Right atrium auricular region (tissue), 2 donors: ENCODE results near the gene SPDYE2B. TPM values are rescaled to one million over a fixed set of nuclear protein-coding genes. Genes with fewer than 3 reads are reported as not detected.
A peak's percentile ranks its signal among the peaks of the same experiment; 100 is the strongest.
"Not testable (repeated sequence)": the region's sequence is repeated elsewhere in the genome, so short reads cannot be mapped to it uniquely, and the experiment has no call there.

Experiments
- DNase-seq: peaks from one replicate; pipeline ENCODE4 v3.0.0-alpha.2; 2019; ENCODE audit warnings: low spot score
- H3K27ac ChIP-seq, 2 donors: fragments of 200-600 bp; sonication (generic); 1 replicate in 1 of 2; 2 replicates in 1 of 2; pipeline ENCODE4 v1.5.1; 2016 to 2019
- H3K27me3 ChIP-seq, 2 donors: fragments of 200-600 bp; sonication (generic); one replicate each; pipeline versions ENCODE4 v1.5.1 to v1.6.0; 2017 to 2019
- H3K36me3 ChIP-seq: fragments of 200-600 bp; sonication (generic); one replicate; pipeline ENCODE4 v1.5.1; 2016
- H3K4me1 ChIP-seq, 2 donors: fragments of 200-600 bp; sonication (generic); one replicate each; pipeline versions ENCODE4 v1.5.1 to v1.6.0; 2017 to 2019
- H3K4me3 ChIP-seq, 2 donors: fragments of 200-600 bp; sonication (generic); 1 replicate in 1 of 2; 2 replicates in 1 of 2; pipeline ENCODE4 v1.5.1; 2017 to 2019; ENCODE audit warnings: mild to moderate bottlenecking in 1 of 2, moderate library complexity in 1 of 2
- H3K9me3 ChIP-seq, 2 donors: fragments of 200-600 bp; sonication (generic); one replicate each; pipeline ENCODE4 v1.5.1; 2019
- total RNA-seq, 2 donors: library from RNA; depleted of rRNA; stranded (reverse); fragments of >200 nt; gene quantifications; one replicate each; pipeline ENCODE4 v1.1.0, GENCODE V29; 2016

SPDYE2B gene
- total RNA-seq, 2 donors from 2014 or later, result not detected

- not testable (repeated sequence) for DNase-seq, H3K9me3 ChIP-seq, H3K36me3 ChIP-seq, H3K27me3 ChIP-seq, H3K4me3 ChIP-seq, H3K27ac ChIP-seq, H3K4me1 ChIP-seq
Observed at GRCh38 chr7:102673447-102674067, 23.4 kb downstream of the SPDYE2B start.

- not testable (repeated sequence) for H3K27ac ChIP-seq, H3K4me3 ChIP-seq, H3K27me3 ChIP-seq, DNase-seq, H3K36me3 ChIP-seq, H3K9me3 ChIP-seq, H3K4me1 ChIP-seq
Observed at GRCh38 chr7:102675545-102675944, 25.4 kb downstream of the SPDYE2B start.

- not testable (repeated sequence) for H3K4me3 ChIP-seq, H3K27me3 ChIP-seq, H3K36me3 ChIP-seq, H3K9me3 ChIP-seq, H3K4me1 ChIP-seq, H3K27ac ChIP-seq, DNase-seq
Observed at GRCh38 chr7:102680780-102681179, 30.7 kb downstream of the SPDYE2B start.

GRCh38 chr7:102682560-102682959, 32.4 kb downstream of the SPDYE2B start:
- not testable (repeated sequence) for H3K4me3 ChIP-seq, H3K4me1 ChIP-seq, H3K27ac ChIP-seq, DNase-seq, H3K36me3 ChIP-seq, H3K9me3 ChIP-seq, H3K27me3 ChIP-seq

- not testable (repeated sequence) for H3K4me1 ChIP-seq, DNase-seq, H3K27me3 ChIP-seq, H3K27ac ChIP-seq, H3K4me3 ChIP-seq, H3K36me3 ChIP-seq, H3K9me3 ChIP-seq
Observed at GRCh38 chr7:102688299-102689036, 38.3 kb downstream of the SPDYE2B start.

GRCh38 chr7:102689436-102690282, 39.5 kb downstream of the SPDYE2B start:
- not testable (repeated sequence) for H3K9me3 ChIP-seq, H3K4me1 ChIP-seq, H3K27me3 ChIP-seq, DNase-seq, H3K36me3 ChIP-seq, H3K27ac ChIP-seq
- peak overlapping the region in 1 of 2 donors; percentile 24 for H3K4me3 ChIP-seq

- not testable (repeated sequence) for H3K27ac ChIP-seq, H3K36me3 ChIP-seq, H3K27me3 ChIP-seq, H3K9me3 ChIP-seq, DNase-seq, H3K4me3 ChIP-seq, H3K4me1 ChIP-seq
Observed at GRCh38 chr7:102690602-102691001, 40.5 kb downstream of the SPDYE2B start.

- not testable (repeated sequence) for H3K4me3 ChIP-seq, DNase-seq, H3K36me3 ChIP-seq, H3K4me1 ChIP-seq, H3K27ac ChIP-seq, H3K9me3 ChIP-seq, H3K27me3 ChIP-seq
Observed at GRCh38 chr7:102694008-102694407, 43.9 kb downstream of the SPDYE2B start.

- DNase-seq, H3K4me3 ChIP-seq, H3K9me3 ChIP-seq, H3K4me1 ChIP-seq, H3K27me3 ChIP-seq, H3K27ac ChIP-seq, H3K36me3 ChIP-seq: not testable (repeated sequence)
Observed at GRCh38 chr7:102695033-102695552, 45.0 kb downstream of the SPDYE2B start.

- H3K4me1 ChIP-seq, H3K4me3 ChIP-seq, DNase-seq, H3K9me3 ChIP-seq, H3K27me3 ChIP-seq, H3K36me3 ChIP-seq, H3K27ac ChIP-seq: not testable (repeated sequence)
Observed at GRCh38 chr7:102696009-102696408, 45.9 kb downstream of the SPDYE2B start.

GRCh38 chr7:102697642-102698512, 47.8 kb downstream of the SPDYE2B start:
- H3K27me3 ChIP-seq, DNase-seq, H3K36me3 ChIP-seq: not testable (repeated sequence)

GRCh38 chr7:102698962-102699750, 49.0 kb downstream of the SPDYE2B start:
- DNase-seq, H3K9me3 ChIP-seq: not testable (repeated sequence)

More at GRCh38 chr7:102697642-102698512, 47.8 kb downstream of the SPDYE2B start:
- not testable (repeated sequence) for H3K4me3 ChIP-seq, H3K27ac ChIP-seq, H3K9me3 ChIP-seq, H3K4me1 ChIP-seq

More at GRCh38 chr7:102698962-102699750, 49.0 kb downstream of the SPDYE2B start:
- H3K27me3 ChIP-seq, H3K27ac ChIP-seq, H3K4me1 ChIP-seq, H3K4me3 ChIP-seq, H3K36me3 ChIP-seq: not testable (repeated sequence)
